ENCODE results near the gene ANOS1. TPM values are rescaled to one million over a fixed set of nuclear protein-coding genes. Genes with fewer than 3 reads are reported as not detected.

Gene ANOS1
- polyA plus RNA-seq, 3 donors: 0.07 to 0.18 TPM; not detected in 1

- no peak for TF ChIP-seq CTCF (IDR thresholded peaks at IDR 0.05)
- H3K27ac ChIP-seq (ENCODE audit: low read depth in 1 of 2, low read length in 2 of 2): no peak overlapping the region
- no peaks in the 10 kb centered on the region for H4K20me1 ChIP-seq (ENCODE audit: insufficient read depth, low read length)
- H2AFZ ChIP-seq (ENCODE audit: insufficient read depth, low read depth, low read length, poor library complexity, severe bottlenecking): no peak overlapping the region
- no peaks in the 10 kb centered on the region for H3K4me1 ChIP-seq (ENCODE audit: control insufficient read depth in 1 of 2, insufficient read depth in 2 of 2, low read length in 2 of 2)
- H3K9ac ChIP-seq (ENCODE audit: insufficient read depth, low read length, poor library complexity, severe bottlenecking): no peak overlapping the region
- Mint-ChIP-seq H3K4me1 (no peaks in the 10 kb centered on the region), H3K9me3 (no peaks in the 10 kb centered on the region), H3K27me3 (ENCODE audit: low read depth in 3 of 3) (peaks cover 6 to 8% (median 6%) of the 10 kb centered on the region in 3 donors), H3K4me3 (no peak overlapping the region), H3K36me3 (no peaks in the 10 kb centered on the region), H3K27ac (no peak overlapping the region)
- H3K4me3 ChIP-seq (replicated peaks in 1 of 3; ENCODE audit: low read depth in 2 of 3, low read length in 3 of 3): no peak overlapping the region
- H3K27me3 ChIP-seq (ENCODE audit: control insufficient read depth in 2 of 2, insufficient read depth in 2 of 2, low read length in 2 of 2): peaks cover 0 to 5% of the 10 kb centered on the region in 2 donors
- H3K36me3 ChIP-seq (replicated peaks in 1 of 2; ENCODE audit: control insufficient read depth in 1 of 2, insufficient read depth in 2 of 2, low read length in 2 of 2): no peaks in the 10 kb centered on the region
- DNase-seq: no peak
- no peaks in the 10 kb centered on the region for H3K9me3 ChIP-seq (replicated peaks in 1 of 2; ENCODE audit: control insufficient read depth in 1 of 2, insufficient read depth in 1 of 2, low read length in 2 of 2)
- H3K79me2 ChIP-seq (ENCODE audit: insufficient read depth, low read length): no peaks in the 10 kb centered on the region
- intact Hi-C loops (cut with micrococcal nuclease): loop anchor here in 1 of 2 donors (10.0 kb wide), 2 partner anchors 955 to 1365 kb away; no protein-coding TSS in a partner anchor
- no peak overlapping the region for H3K4me2 ChIP-seq (replicated peaks; ENCODE audit: extremely low read depth, low read length, poor library complexity, severe bottlenecking)
Observed at GRCh38 chrX:8749697-8750096, 17.8 kb upstream of the ANOS1 start.

- no peaks in the 10 kb centered on the region for H3K4me1 ChIP-seq (ENCODE audit: control insufficient read depth in 1 of 2, insufficient read depth in 2 of 2, low read length in 2 of 2)
- H2AFZ ChIP-seq (ENCODE audit: insufficient read depth, low read depth, low read length, poor library complexity, severe bottlenecking): no peak overlapping the region
- WGBS (ENCODE audit: insufficient coverage): 0% methylated on average over 1 of the region's 6 CpGs
- H3K9me3 ChIP-seq (replicated peaks in 1 of 2; ENCODE audit: control insufficient read depth in 1 of 2, insufficient read depth in 1 of 2, low read length in 2 of 2): no peaks in the 10 kb centered on the region
- H3K9ac ChIP-seq (ENCODE audit: insufficient read depth, low read length, poor library complexity, severe bottlenecking): no peak overlapping the region
- no peaks in the 10 kb centered on the region for H3K36me3 ChIP-seq (replicated peaks in 1 of 2; ENCODE audit: control insufficient read depth in 1 of 2, insufficient read depth in 2 of 2, low read length in 2 of 2)
- H4K20me1 ChIP-seq (ENCODE audit: insufficient read depth, low read length): no peaks in the 10 kb centered on the region
- Mint-ChIP-seq H3K4me1 (no peaks in the 10 kb centered on the region), H3K9me3 (no peaks in the 10 kb centered on the region), H3K4me3 (no peak overlapping the region), H3K27ac (no peak overlapping the region), H3K27me3 (ENCODE audit: low read depth in 3 of 3) (peaks cover 7 to 10% (median 7%) of the 10 kb centered on the region in 3 donors), H3K36me3 (no peaks in the 10 kb centered on the region)
- DNase-seq: no peak
- H3K27ac ChIP-seq (ENCODE audit: low read depth in 1 of 2, low read length in 2 of 2): no peak overlapping the region
- peak; percentile 20 for TF ChIP-seq CTCF (IDR thresholded peaks at IDR 0.05)
- H3K27me3 ChIP-seq (ENCODE audit: control insufficient read depth in 2 of 2, insufficient read depth in 2 of 2, low read length in 2 of 2): peaks cover 0 to 5% of the 10 kb centered on the region in 2 donors
- no peak overlapping the region for H3K4me3 ChIP-seq (replicated peaks in 1 of 3; ENCODE audit: low read depth in 2 of 3, low read length in 3 of 3)
- H3K4me2 ChIP-seq (replicated peaks; ENCODE audit: extremely low read depth, low read length, poor library complexity, severe bottlenecking): no peak overlapping the region
- intact Hi-C loops (cut with micrococcal nuclease): loop anchor here in 1 of 2 donors (10.0 kb wide), 2 partner anchors 956 to 1366 kb away; no protein-coding TSS in a partner anchor
- H3K79me2 ChIP-seq (ENCODE audit: insufficient read depth, low read length): no peaks in the 10 kb centered on the region
Observed at GRCh38 chrX:8748855-8749254, 16.9 kb upstream of the ANOS1 start.
